ENCODE results near the gene FAM162A. TPM values are rescaled to one million over a fixed set of nuclear protein-coding genes. Genes with fewer than 3 reads are reported as not detected.
"Not testable (repeated sequence)": the region's sequence is repeated elsewhere in the genome, so short reads cannot be mapped to it uniquely, and the experiment has no call there.

FAM162A gene
- total RNA-seq, 1 donor from 2014 or later: 22.5 TPM

DNA sequence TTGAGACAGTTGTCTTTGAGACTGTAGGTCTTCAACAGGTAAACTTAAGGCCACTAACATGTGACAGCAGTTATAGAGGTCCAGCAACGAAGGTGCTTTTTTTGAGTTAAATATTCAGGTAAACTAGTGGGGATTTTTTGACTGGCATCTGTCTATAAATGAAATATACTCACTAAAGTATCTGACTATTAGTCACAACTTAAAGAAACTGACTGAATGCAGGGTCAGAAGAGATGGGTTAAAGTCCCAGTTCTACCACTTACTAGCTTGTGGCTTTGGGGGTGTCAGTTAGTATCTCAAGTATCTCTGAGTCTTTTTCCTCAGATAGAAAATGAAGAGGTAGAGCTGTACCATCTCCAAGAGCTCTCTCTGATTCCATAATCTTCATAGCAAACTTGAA, 18.9 kb upstream of the FAM162A start:
- no peak overlapping the region for H3K4me3 Mint-ChIP-seq (ENCODE audit: unreplicated experiment)
- TF ChIP-seq CTCF (IDR thresholded peaks at IDR 0.05; ENCODE audit: unreplicated experiment): no peak
- no peaks in the 10 kb centered on the region for H3K9me3 Mint-ChIP-seq (ENCODE audit: unreplicated experiment)
- H3K27ac Mint-ChIP-seq (ENCODE audit: unreplicated experiment): no peak overlapping the region
- peaks cover 11% of the 10 kb centered on the region for H3K4me1 Mint-ChIP-seq (ENCODE audit: unreplicated experiment)
- DNase-seq (ENCODE audit: low spot score): no peak
- peaks cover 2% of the 10 kb centered on the region for H3K27me3 Mint-ChIP-seq (ENCODE audit: unreplicated experiment)
- H3K36me3 Mint-ChIP-seq (ENCODE audit: low read depth, unreplicated experiment): peaks cover 7% of the 10 kb centered on the region

GRCh38 chr3:122365582-122366378, 18.2 kb upstream of the FAM162A start:
- not testable (repeated sequence) for DNase-seq (ENCODE audit: low spot score); H3K36me3 Mint-ChIP-seq (ENCODE audit: low read depth, unreplicated experiment); H3K27me3 Mint-ChIP-seq (ENCODE audit: unreplicated experiment); H3K9me3 Mint-ChIP-seq (ENCODE audit: unreplicated experiment); H3K27ac Mint-ChIP-seq (ENCODE audit: unreplicated experiment); H3K4me3 Mint-ChIP-seq (ENCODE audit: unreplicated experiment)
- H3K4me1 Mint-ChIP-seq (ENCODE audit: unreplicated experiment): peaks cover 11% of the 10 kb centered on the region

GRCh38 chr3:122366379-122366749, 17.6 kb upstream of the FAM162A start:
- no peaks in the 10 kb centered on the region for H3K9me3 Mint-ChIP-seq (ENCODE audit: unreplicated experiment)
- no peak overlapping the region for H3K27ac Mint-ChIP-seq (ENCODE audit: unreplicated experiment)
- H3K36me3 Mint-ChIP-seq (ENCODE audit: low read depth, unreplicated experiment): peaks cover 7% of the 10 kb centered on the region
- no peak for TF ChIP-seq CTCF (IDR thresholded peaks at IDR 0.05; ENCODE audit: unreplicated experiment)
- peaks cover 11% of the 10 kb centered on the region for H3K4me1 Mint-ChIP-seq (ENCODE audit: unreplicated experiment)
- no peak for DNase-seq (ENCODE audit: low spot score)
- peaks cover 2% of the 10 kb centered on the region for H3K27me3 Mint-ChIP-seq (ENCODE audit: unreplicated experiment)
- H3K4me3 Mint-ChIP-seq (ENCODE audit: unreplicated experiment): no peak overlapping the region

GRCh38 chr3:122374034-122374433, 9.9 kb upstream of the FAM162A start:
- no peaks in the 10 kb centered on the region for H3K9me3 Mint-ChIP-seq (ENCODE audit: unreplicated experiment)
- TF ChIP-seq CTCF (IDR thresholded peaks at IDR 0.05; ENCODE audit: unreplicated experiment): no peak
- H3K4me3 Mint-ChIP-seq (ENCODE audit: unreplicated experiment): no peak overlapping the region

GRCh38 chr3:122377975-122378374, 6.0 kb upstream of the FAM162A start:
- Mint-ChIP-seq H3K36me3 (ENCODE audit: low read depth, unreplicated experiment) (no peaks in the 10 kb centered on the region), H3K4me3 (ENCODE audit: unreplicated experiment) (no peak overlapping the region), H3K27ac (ENCODE audit: unreplicated experiment) (no peak overlapping the region), H3K27me3 (ENCODE audit: unreplicated experiment) (peaks cover 1% of the 10 kb centered on the region), H3K4me1 (ENCODE audit: unreplicated experiment) (peaks cover 7% of the 10 kb centered on the region), H3K9me3 (ENCODE audit: unreplicated experiment) (no peaks in the 10 kb centered on the region)
- no peak for TF ChIP-seq CTCF (IDR thresholded peaks at IDR 0.05; ENCODE audit: unreplicated experiment)
- no peak for DNase-seq (ENCODE audit: low spot score)

More at GRCh38 chr3:122374034-122374433, 9.9 kb upstream of the FAM162A start:
- DNase-seq (ENCODE audit: low spot score): no peak
- no peak overlapping the region for H3K27ac Mint-ChIP-seq (ENCODE audit: unreplicated experiment)
- no peaks in the 10 kb centered on the region for H3K4me1 Mint-ChIP-seq (ENCODE audit: unreplicated experiment)
- H3K27me3 Mint-ChIP-seq (ENCODE audit: unreplicated experiment): peaks cover 1% of the 10 kb centered on the region
- H3K36me3 Mint-ChIP-seq (ENCODE audit: low read depth, unreplicated experiment): no peaks in the 10 kb centered on the region
